ENCODE data around the gene ADGRB3. TPM values are rescaled to one million over a fixed set of nuclear protein-coding genes. Genes with fewer than 3 reads are reported as not detected.

The ADGRB3 gene
- total and polyA plus RNA-seq, 8 donors, result 0.04 to 0.34 (median 0.21) TPM

DNA sequence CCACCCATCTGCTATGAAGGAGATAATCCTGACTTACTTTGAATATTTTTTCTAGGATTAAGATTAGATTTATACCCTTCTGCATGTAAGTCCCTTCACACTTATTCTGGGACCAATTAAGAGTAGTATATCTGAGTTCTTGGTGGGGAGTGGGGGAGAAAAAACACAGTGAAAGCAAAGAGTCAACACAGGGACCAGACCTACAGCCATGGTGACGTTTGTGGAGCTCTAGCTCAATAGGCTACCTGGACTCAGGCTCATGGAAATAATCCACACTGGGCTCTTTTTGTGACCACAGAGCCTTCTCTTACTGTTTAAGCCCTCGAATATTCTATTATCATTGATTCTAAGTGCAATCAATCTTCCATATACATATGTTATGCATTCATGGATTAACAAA, 670.4 kb downstream of the ADGRB3 start:
- Histone ChIP-seq H3K27me3 (no peaks in the 10 kb centered on the region), H3K27ac (no peak overlapping the region), H3K36me3 (no peaks in the 10 kb centered on the region), H3K4me3 (no peak overlapping the region), H3K9me3 (no peaks in the 10 kb centered on the region), H3K4me1 (no peaks in the 10 kb centered on the region)
- intact Hi-C loops (cut with DNase I), result no loop called here
- ATAC-seq (no peak), DNase-seq (no peak), FAIRE-seq (no peak)
- 17 to 24% methylated on average over 2 of the region's 2 CpGs for WGBS, 2 donors
- TF ChIP-seq, protein P1, sequence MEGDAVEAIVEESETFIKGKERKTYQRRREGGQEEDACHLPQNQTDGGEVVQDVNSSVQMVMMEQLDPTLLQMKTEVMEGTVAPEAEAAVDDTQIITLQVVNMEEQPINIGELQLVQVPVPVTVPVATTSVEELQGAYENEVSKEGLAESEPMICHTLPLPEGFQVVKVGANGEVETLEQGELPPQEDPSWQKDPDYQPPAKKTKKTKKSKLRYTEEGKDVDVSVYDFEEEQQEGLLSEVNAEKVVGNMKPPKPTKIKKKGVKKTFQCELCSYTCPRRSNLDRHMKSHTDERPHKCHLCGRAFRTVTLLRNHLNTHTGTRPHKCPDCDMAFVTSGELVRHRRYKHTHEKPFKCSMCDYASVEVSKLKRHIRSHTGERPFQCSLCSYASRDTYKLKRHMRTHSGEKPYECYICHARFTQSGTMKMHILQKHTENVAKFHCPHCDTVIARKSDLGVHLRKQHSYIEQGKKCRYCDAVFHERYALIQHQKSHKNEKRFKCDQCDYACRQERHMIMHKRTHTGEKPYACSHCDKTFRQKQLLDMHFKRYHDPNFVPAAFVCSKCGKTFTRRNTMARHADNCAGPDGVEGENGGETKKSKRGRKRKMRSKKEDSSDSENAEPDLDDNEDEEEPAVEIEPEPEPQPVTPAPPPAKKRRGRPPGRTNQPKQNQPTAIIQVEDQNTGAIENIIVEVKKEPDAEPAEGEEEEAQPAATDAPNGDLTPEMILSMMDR (IDR thresholded peaks at IDR 0.05), result no peak

DNA sequence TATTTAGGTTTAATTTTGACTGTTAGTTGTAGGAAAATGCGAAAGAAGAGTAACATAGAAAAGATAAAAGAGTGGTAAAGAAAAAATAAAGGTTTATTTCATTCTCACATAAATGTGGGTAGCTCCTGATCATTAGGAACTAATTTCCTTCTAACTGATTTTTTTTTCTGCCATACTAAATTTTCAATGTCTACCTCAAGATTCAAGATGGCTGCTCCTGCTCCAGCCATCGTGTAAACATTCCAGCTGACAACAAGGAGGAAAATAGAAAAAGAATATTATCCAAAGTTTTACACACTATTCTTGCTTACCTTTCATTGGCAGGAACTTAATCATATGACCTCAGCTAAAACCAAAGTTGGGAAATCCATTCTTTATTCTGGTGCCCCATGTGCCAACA, 673.5 kb downstream of the ADGRB3 start:
- 51 to 59% methylated on average over 2 of the region's 2 CpGs for WGBS, 2 donors
- ATAC-seq, result no peak

DNA sequence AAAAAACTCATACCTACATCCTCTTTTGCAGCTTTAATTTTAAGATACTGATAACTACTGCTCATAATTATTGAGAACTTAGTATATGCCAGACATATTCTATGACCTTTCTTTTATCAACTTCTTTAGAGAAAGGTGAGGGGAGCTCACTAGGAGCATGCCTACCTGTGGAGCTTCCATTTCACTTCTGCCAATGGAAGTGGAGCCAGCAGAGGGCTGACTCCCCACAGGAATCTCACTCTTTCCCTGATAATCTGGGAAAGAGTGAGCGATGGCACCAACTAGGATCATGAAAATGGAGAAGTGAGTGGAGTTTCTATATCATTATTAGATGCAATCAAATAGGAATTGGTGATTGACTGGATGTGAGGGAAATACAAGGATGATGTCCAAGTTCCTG, 676.8 kb downstream of the ADGRB3 start:
- DNase-seq, result no peak
- ATAC-seq, result no peak
- TF ChIP-seq, protein P1 (IDR thresholded peaks at IDR 0.05), result no peak

More for the DNA sequence above, 673.5 kb downstream of the ADGRB3 start:
- Histone ChIP-seq H3K36me3 (no peaks in the 10 kb centered on the region), H3K9me3 (no peaks in the 10 kb centered on the region), H3K27me3 (no peaks in the 10 kb centered on the region), H3K4me3 (no peak overlapping the region), H3K27ac (no peak overlapping the region), H3K4me1 (no peaks in the 10 kb centered on the region)
- TF ChIP-seq, protein P1 (IDR thresholded peaks at IDR 0.05), result no peak
- FAIRE-seq (no peak), DNase-seq (no peak)
- intact Hi-C loops (cut with DNase I), result no loop called here

DNA sequence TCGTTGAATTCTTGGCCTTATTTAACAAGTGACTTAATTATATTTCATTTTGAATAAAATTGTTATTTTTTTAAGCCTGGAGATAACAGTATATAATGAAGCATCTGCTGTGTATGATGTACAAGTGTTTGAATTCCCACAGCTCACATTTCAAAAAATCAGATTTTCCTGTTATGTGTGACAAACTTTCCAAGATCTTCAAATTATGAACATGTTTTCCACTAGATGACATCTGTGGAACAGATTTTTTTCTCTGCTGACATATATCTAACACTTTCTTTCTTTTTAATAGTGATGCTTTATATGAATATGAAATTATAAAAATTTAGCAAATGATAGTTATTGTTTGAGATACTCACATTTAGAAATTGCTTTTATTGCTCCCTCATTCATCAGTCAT, 678.9 kb downstream of the ADGRB3 start:
- no peak for FAIRE-seq
- intact Hi-C loops (cut with DNase I), result no loop called here
- no peak for DNase-seq
- H3K27ac ChIP-seq, result no peak overlapping the region
- no peaks in the 10 kb centered on the region for H3K36me3 ChIP-seq
- H3K9me3 ChIP-seq, result no peaks in the 10 kb centered on the region
- H3K27me3 ChIP-seq, result no peaks in the 10 kb centered on the region
- H3K4me3 ChIP-seq, result no peak overlapping the region
- TF ChIP-seq, protein P1 (IDR thresholded peaks at IDR 0.05), result no peak
- no peaks in the 10 kb centered on the region for H3K4me1 ChIP-seq
- ATAC-seq, result no peak
- WGBS, 2 donors, result 33 to 59% methylated on average over 1 of the region's 1 CpG

More for the DNA sequence above, 676.8 kb downstream of the ADGRB3 start:
- no peaks in the 10 kb centered on the region for H3K4me1 ChIP-seq
- 63 to 67% methylated on average over 1 of the region's 1 CpG for WGBS, 2 donors
- no peaks in the 10 kb centered on the region for H3K36me3 ChIP-seq
- no peak for FAIRE-seq
- H3K9me3 ChIP-seq, result no peaks in the 10 kb centered on the region
- H3K27ac ChIP-seq, result no peak overlapping the region
- no peak overlapping the region for H3K4me3 ChIP-seq
- no peaks in the 10 kb centered on the region for H3K27me3 ChIP-seq
- intact Hi-C loops (cut with DNase I), result no loop called here

DNA sequence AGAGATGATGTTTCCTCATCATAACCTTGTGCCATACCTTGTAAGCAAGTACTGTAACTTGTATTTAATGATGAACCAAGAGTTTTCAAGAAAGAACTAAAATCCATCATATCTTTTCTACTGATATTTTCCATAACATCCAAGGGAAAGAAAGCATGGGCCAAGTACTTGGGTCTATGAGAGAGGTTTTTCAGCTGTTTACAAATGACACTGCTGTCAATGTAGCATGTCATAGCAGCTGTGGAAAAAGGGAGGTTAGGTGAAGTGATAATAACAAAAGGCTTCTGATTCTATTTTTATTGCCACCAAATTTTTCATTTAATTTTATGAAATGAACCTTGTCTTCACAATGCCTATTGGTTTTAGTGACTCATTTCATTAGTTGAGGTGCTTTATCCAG, 679.4 kb downstream of the ADGRB3 start:
- TF ChIP-seq, protein P1 (IDR thresholded peaks at IDR 0.05), result no peak
- FAIRE-seq (no peak), ATAC-seq (no peak), DNase-seq (no peak)
- no peaks in the 10 kb centered on the region for H3K9me3 ChIP-seq
- intact Hi-C loops (cut with DNase I), result no loop called here
- no peak overlapping the region for H3K27ac ChIP-seq
- no peak overlapping the region for H3K4me3 ChIP-seq
- no peaks in the 10 kb centered on the region for H3K36me3 ChIP-seq
- no peaks in the 10 kb centered on the region for H3K4me1 ChIP-seq
- H3K27me3 ChIP-seq, result no peaks in the 10 kb centered on the region

All from pancreas (tissue), 10 donors.